ENCODE measurements around the gene LRRC40. TPM values are rescaled to one million over a fixed set of nuclear protein-coding genes. Genes with fewer than 3 reads are reported as not detected.
A peak's percentile ranks its signal among the peaks of the same experiment; 100 is the strongest.
"Not testable (repeated sequence)": the region's sequence is repeated elsewhere in the genome, so short reads cannot be mapped to it uniquely, and the experiment has no call there.

Gene LRRC40
- total RNA-seq, 6 donors from 2014 or later: 7.5 to 18.3 (median 11.3) TPM

GRCh38 chr1:70211541-70211940, 6.2 kb upstream of the LRRC40 start:
- no peak for DNase-seq
- H3K36me3 ChIP-seq: peaks cover 0 to 20% (median 5%) of the 10 kb centered on the region in 4 donors
- no peaks in the 10 kb centered on the region for H3K9me3 ChIP-seq
- ATAC-seq (ENCODE audit: low FRiP score in 2 of 2): no peak
- no peak overlapping the region for H3K4me3 ChIP-seq
- H3K4me1 ChIP-seq: peaks cover 23 to 40% (median 26%) of the 10 kb centered on the region in 4 donors
- TF ChIP-seq CTCF (IDR thresholded peaks at IDR 0.05) (no peak), EP300 (IDR thresholded peaks at IDR 0.05) (no peak), POLR2AphosphoS5 (IDR thresholded peaks at IDR 0.05) (no peak), POLR2A (IDR thresholded peaks at IDR 0.05) (no peak)
- H3K27ac ChIP-seq: no peak overlapping the region
- H3K27me3 ChIP-seq: no peaks in the 10 kb centered on the region

GRCh38 chr1:70210820-70211219, 5.4 kb upstream of the LRRC40 start:
- DNase-seq (no peak), ATAC-seq (ENCODE audit: low FRiP score in 2 of 2) (no peak)
- Histone ChIP-seq H3K4me1 (peaks cover 25 to 45% (median 28%) of the 10 kb centered on the region in 4 donors), H3K36me3 (peaks cover 0 to 18% (median 1%) of the 10 kb centered on the region in 4 donors), H3K4me3 (no peak overlapping the region), H3K9me3 (no peaks in the 10 kb centered on the region), H3K27ac (no peak overlapping the region), H3K27me3 (no peaks in the 10 kb centered on the region)
- WGBS, 2 donors: 69 to 78% methylated on average over 1 of the region's 1 CpG
- no peak for TF ChIP-seq CTCF (IDR thresholded peaks at IDR 0.05)
- no peak for TF ChIP-seq POLR2AphosphoS5 (IDR thresholded peaks at IDR 0.05)
- no peak for TF ChIP-seq EP300 (IDR thresholded peaks at IDR 0.05)
- no peak for TF ChIP-seq POLR2A (IDR thresholded peaks at IDR 0.05)

DNA sequence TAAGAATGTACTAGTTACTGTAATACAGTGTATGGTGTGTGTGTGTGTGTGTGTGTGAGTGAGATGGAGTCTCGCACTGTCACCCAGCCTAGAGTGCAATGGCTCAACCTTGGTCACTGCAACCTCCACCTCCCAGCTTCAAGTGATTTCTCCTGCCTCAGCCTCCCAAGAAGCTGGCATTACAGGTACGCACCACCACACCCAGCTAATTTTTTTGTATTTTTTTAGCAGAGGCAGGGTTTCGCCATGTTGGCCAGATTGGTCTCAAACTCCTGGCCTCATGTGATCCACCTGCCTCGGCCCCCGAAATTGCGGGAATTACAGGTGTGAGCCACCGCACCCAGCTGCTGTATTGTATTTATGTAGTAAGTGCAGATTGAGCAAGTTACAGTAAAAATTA, 2.9 kb upstream of the LRRC40 start:
- H3K4me3 ChIP-seq: no peak overlapping the region
- peaks cover 0 to 7% (median 0%) of the 10 kb centered on the region in 4 donors for H3K36me3 ChIP-seq
- TF ChIP-seq CTCF (IDR thresholded peaks at IDR 0.05) (no peak), POLR2A (IDR thresholded peaks at IDR 0.05) (no peak), EP300 (IDR thresholded peaks at IDR 0.05) (no peak), POLR2AphosphoS5 (IDR thresholded peaks at IDR 0.05) (no peak)
- no peaks in the 10 kb centered on the region for H3K9me3 ChIP-seq
- DNase-seq (no peak), ATAC-seq (ENCODE audit: low FRiP score in 2 of 2) (no peak)
- H3K27ac ChIP-seq: no peak overlapping the region
- H3K4me1 ChIP-seq: peaks cover 38 to 52% (median 42%) of the 10 kb centered on the region in 4 donors
- WGBS, 2 donors: 96% methylated on average over 7 of the region's 7 CpGs
- no peaks in the 10 kb centered on the region for H3K27me3 ChIP-seq

- Histone ChIP-seq H3K27ac (peak overlapping the region in 1 of 4 donors; percentile 91), H3K4me3 (peak overlapping the region in 1 of 4 donors; percentile 79), H3K27me3 (no peaks in the 10 kb centered on the region), H3K36me3 (peaks cover 0 to 7% (median 0%) of the 10 kb centered on the region in 4 donors), H3K4me1 (peaks cover 38 to 52% (median 47%) of the 10 kb centered on the region in 4 donors), H3K9me3 (no peaks in the 10 kb centered on the region)
- no peak for TF ChIP-seq POLR2A (IDR thresholded peaks at IDR 0.05)
- TF ChIP-seq POLR2AphosphoS5 (IDR thresholded peaks at IDR 0.05): no peak
- TF ChIP-seq CTCF (IDR thresholded peaks at IDR 0.05): no peak
- TF ChIP-seq EP300 (IDR thresholded peaks at IDR 0.05): no peak
- DNase-seq (no peak), ATAC-seq (ENCODE audit: low FRiP score in 2 of 2) (no peak)
- whole genome bisulfite sequencing, 2 donors: 87 to 90% methylated on average over 4 of the region's 4 CpGs
Measured at GRCh38 chr1:70207492-70207891, 2.1 kb upstream of the LRRC40 start.

GRCh38 chr1:70206833-70207232, 1.5 kb upstream of the LRRC40 start:
- Histone ChIP-seq H3K4me3 (peak overlapping the region in 3 of 4 donors; percentile 73 to 91 (median 79)), H3K27ac (peak overlapping the region in 3 of 4 donors; percentile 91 to 97 (median 96)), H3K4me1 (peaks cover 38 to 51% (median 47%) of the 10 kb centered on the region in 4 donors)
- DNase-seq; H3K27me3 ChIP-seq; H3K9me3 ChIP-seq; ATAC-seq (ENCODE audit: low FRiP score in 2 of 2); H3K36me3 ChIP-seq: not testable (repeated sequence)
- WGBS, 2 donors: 82% methylated on average over 17 of the region's 17 CpGs
